DMS153 (cell line): ENCODE results near the gene SELPLG.
"Not testable (repeated sequence)": the region's sequence is repeated elsewhere in the genome, so short reads cannot be mapped to it uniquely, and the experiment has no call there.

Experiments
- DNase-seq: peaks from one replicate; lab custom pipeline; 2025; lab: John Stamatoyannopoulos, UW

Gene SELPLG, protein sequence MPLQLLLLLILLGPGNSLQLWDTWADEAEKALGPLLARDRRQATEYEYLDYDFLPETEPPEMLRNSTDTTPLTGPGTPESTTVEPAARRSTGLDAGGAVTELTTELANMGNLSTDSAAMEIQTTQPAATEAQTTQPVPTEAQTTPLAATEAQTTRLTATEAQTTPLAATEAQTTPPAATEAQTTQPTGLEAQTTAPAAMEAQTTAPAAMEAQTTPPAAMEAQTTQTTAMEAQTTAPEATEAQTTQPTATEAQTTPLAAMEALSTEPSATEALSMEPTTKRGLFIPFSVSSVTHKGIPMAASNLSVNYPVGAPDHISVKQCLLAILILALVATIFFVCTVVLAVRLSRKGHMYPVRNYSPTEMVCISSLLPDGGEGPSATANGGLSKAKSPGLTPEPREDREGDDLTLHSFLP

DNA sequence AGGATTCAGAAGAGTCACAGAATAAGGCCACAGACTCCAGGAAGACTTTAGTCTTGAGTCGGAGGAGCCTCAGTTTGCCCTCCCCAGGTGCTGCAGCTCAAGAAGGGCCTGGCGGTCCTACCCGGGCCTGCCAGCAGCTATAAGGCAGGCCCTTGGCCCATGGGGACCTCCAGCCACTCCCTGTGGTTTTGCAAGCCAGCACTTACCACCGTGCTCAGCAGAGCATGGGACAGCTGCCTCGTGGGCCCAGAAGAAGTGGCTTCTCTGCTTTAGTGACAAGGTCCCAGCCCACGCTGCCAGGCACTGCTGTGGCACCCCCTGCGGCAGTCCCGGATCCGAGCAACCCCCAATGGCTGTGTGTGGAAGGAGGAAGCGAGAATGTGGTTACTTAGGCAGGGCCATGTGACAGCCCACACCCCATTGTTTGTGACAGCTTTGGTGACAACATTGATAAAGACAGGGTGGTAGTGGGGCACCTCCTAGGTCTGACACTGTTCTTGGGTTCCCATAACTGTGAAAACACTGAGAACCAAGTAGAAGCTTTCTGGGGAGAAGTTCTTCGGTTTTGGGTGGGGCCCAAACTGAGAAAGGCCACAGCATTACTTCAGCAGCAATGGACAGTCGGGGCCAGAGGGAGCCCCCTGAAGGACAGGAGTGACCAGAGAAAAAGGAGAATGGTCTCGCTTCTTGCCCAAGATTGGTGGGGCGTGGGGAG, at the start of gene SELPLG:
Gene SELPLG (minus strand): TSS at position 361 of the 715 bp plus-strand sequence. CDS start 9,587 bp downstream, outside the sequence.
- DNase-seq, result no peak

DNA sequence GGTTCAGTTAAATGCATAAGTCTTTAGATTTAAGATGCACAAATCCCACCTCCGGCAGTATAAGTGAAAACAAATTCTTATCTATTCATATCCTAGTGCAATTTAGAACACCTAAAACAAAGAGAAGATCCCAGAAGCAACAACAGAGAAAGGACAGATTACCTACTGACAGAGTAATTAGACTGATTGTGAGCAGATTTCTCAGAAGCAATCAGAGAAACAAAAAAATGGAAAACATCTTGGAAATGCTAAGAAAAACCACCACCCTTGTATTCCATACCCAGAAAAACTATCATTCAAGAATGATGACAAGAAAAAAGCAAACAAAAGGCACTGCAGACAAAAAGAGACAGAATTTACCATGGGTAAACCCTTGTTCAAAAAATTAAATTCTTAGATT, 47.6 kb upstream of the SELPLG start:
- no peak for DNase-seq

DNA sequence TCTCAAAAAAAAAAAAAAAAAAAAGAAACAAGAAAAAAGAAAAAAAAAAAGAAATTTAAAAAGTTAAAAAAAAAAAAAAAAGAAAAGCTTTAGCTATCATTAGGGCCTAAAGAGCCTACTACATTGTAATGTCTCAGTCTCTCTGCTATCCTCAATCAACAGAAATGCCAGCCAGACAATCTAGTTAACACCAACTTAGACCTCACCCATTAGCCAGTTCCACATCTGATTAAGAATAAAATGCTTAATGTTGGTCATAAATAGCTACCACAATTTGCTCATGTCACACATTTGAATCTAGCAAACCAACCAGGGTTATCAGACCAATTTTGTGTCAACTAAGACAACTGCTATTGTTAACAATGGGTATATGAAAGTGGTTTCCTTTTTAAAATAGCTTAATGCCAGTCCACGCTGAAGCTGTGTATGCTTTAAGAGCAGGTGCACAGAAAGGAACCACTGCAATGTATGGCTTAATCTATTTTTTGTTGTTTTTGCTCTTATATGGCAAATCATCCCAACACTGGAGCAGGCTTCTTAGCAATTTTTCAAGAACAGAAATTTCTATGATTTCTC, 45.5 kb upstream of the SELPLG start:
- no peak for DNase-seq

DNA sequence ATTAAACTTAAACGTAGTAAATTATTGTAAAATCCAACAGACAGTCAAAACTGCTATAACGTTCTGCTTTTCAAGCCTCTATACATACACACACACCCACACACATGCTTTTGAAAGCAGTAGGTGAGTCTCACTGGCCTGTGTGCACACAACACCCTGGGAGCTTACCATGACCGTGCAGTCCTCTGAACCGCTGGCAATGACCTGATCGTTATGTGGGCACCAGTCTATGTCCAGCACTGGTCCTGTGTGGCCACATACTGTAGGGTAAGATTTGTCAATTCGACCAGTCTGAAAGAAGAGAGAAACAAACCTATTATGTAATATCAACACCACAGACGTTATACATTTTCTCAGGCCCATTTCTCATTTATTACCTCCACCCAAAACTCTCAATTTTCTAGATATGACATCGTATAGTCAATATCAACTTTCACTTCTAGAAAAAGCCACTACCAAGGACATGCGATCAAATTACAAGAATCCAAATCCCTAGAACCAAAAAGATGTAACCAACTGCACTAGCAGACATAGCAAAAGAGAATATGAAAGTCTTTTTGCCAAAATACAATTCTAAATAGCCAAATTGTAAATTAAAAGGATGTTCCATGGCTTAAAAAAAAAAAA, 44.5 kb upstream of the SELPLG start:
- no peak for DNase-seq

DNA sequence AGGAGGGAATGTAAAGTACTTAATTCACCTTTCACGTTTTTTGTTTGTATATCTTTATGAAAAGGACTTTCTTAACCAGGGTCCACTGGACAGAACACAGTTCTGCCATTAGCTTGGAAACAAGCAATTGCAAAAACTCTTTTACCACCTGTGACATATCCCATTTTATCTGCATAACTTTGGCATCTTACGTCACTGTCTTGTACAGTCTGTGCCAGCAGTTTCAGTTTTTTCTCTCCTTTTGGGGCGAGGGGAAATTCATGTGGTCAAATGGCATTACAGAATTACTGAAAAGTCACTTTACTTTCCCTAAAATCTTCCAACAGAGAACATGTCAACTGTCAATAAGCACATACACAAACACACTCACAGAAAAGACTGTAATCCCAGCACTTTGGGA, 43.7 kb upstream of the SELPLG start:
- DNase-seq, result no peak

DNA sequence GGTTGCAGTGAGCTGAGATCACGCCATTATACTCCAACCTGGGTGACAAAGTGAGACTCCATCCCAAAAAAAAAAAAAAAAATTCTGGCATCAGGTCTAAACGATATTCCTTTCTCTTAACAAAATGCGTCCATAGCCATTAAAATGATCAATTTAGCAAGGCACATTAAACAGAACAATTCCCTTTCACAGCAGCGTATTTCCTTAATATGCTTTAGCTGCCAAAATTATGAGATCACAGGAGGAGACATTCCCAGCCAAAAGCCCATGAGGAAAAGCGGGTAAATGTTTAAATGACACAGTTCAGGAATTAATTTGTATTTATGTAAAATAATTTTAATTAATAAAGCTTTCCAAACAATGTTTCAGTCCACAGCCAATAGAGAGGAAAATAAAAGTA, 43.0 kb upstream of the SELPLG start:
- DNase-seq, result no peak

DNA sequence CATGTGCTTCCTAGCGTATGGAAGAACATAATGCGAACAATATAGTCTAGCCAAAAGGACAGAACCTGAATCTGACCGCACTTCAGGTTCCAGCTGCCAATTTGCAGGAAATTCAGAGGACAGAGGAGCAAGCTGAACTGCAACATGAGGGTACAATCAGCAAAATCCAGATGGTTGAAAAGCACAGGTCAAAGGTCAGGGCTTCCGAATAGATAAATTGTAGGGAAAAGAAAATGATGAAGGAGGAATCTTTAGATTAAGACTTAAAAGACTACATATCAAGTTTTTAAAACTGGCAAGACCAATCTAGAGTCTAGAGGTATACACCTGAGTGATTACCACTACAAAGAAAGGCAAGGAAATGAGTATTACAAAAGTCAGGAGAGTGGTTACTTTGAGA, 42.1 kb upstream of the SELPLG start:
- no peak for DNase-seq

DNA sequence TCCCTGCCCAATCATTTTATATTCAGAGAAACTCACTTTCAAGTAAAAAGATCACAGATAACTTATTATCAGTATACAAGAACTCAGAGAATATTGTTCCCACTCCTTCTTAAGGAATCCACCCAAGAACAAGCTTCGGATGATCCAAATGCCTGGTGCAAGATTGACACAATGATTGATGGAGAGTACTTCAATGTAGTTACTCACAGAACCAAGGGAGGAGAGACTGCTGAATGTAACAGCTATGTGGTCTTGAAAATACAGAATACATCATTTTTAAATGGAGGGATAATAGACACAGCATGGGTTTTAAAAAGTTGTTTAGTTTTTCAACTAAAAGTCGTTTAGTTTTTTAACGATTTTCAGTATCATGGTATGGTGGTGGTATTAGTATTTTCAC, 38.4 kb upstream of the SELPLG start:
- DNase-seq, result no peak

DNA sequence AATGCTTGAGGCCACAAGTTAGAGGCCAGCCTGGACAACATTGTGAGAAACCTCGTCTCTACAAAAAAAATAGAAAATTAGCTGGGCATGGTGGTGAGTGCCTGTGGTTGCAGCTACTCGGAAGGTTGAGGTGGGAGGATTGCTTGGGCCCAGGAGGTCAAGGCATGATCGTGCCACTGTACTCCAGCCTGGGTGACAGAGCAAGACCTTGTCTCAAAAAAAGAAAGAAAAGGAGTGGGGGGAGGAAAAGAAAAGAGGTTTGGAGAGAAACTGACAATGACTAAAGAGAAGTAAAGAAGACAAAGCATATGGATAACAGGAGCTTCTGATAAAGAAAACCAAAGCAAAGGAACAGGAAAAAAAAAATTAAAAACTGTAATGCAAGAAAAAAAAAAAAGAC, 37.4 kb upstream of the SELPLG start:
- no peak for DNase-seq

DNA sequence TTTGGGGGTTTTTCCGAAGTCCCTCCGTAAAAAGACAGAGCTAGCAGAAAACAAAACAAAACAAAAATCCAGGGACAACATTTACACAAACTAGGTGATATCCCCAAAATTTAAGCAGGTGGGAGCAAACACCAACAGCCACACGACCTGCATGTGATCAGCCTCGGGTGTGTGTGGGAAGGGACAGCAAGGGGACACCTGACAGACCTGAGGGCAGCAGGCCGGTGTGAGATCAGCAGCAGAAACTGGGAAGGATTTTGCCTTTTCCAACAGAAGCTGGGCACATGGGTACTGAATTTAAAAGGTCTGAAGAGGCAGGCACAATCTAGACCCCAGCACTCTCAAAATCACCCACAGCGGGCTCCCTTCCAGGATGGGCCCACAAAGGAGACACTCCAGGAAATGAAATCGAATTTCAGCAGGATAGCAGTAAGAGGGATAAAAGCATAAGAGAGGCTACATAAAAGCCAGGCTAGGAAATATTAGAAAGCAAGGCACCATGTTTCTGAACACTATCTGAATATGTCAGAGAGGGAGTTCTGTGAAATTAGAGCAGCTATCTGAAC, 36.5 kb upstream of the SELPLG start:
- DNase-seq, result peak; percentile 43

DNA sequence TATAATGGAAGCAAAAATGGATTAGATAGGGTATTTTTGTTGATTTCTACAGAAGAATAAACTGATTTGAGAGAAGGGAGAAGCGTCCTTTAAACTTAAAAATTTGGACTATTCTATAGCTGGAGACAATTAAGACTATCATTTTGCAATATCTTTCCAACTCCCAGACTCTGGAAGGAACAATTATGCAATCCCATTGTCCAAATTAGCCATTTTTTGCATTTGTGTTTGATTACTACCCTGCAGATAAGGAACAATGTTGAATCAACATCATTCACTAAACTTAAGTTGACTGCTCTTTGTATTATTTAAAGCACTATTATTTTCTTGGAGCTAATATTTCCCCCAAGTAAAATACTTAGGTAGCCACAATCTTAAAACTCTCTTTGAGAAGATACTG, 34.8 kb upstream of the SELPLG start:
- DNase-seq, result no peak

DNA sequence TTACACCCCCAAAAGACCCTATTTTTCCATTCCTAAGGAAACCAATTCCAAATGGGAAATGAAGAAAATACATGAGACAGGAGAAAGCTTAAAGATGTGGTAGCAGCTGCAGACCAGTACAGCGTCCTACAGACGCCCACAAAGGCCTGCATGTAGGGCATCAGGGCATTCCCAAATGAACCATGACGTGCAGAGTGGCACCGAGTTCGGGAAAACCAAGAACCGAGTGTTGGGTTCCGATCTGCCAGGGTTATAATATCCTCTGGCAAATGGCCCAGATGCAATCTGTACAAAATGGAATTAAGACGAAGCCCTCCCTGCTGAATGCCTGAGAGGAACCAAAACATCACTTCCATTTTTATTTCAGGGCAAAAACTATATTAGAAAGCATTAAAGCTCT, 34.4 kb upstream of the SELPLG start:
- no peak for DNase-seq

DNA sequence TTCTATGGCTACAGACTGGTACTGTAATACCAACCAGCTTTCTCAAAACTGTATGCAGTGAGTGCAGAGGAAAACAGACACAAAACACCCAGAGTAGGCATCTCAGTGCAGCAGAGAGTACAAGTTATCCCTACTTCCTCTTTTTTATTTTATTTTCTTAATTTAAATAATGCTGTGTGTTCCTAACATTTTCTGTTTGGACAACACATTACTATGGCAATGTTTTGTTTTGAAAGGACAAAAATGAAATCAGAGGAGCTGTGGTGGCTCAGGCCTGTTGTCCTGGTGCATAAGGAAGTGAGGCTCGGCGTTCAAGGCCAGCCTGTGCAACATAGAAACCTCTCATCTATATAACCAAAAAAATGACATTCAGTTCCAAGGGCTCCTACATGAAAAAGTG, 33.7 kb upstream of the SELPLG start:
- DNase-seq, result no peak

DNA sequence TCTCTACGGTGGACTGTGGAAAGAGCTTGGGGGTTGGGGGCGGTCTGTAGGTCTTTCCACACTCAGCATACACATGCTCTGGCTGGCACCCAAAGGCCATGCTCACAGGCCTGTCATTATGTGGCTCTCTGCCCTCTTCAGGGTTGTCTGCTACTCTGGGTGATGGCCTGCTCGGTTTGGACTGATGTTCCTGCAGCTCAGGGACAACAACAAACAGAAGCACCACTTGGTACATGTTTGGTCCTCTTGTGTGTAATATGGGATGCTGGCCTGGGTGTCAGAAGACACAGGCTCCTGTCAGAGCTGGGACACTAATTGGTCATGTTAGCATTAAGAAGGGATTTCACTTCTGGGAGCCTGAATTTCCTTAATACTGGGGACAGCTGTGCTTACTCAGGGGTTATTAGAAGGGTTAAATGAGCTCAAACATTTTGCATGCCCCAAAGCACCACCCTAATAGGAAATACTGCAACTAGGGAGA, 32.7 kb upstream of the SELPLG start:
- no peak for DNase-seq

DNA sequence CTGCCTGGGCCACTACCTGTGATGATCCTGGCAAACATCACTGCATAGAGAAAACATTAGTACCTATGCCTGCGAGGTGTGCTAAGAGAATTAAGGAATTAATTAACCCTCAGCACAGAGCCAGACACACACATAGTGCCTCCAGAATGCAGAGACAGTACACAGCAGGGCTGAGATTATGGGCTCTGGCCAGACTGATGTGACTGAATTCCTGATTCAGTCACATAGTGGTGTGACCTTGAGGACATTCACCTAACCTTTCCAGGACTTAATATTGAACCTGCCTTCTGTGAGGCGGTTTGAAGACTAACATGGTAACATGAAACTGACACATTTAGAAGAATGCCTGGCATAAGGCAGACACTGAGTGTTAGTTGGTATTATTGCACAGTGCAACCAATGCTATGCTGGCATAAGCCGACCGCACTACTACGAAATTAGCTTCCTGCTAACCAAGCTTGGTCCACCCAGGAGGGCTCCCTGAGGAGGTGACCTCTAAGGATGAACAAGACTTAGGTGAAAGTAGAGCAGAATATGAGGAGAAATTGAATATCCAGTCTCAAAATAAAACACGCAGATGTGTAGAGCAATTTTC, 32.0 kb upstream of the SELPLG start:
- DNase-seq, result no peak

DNA sequence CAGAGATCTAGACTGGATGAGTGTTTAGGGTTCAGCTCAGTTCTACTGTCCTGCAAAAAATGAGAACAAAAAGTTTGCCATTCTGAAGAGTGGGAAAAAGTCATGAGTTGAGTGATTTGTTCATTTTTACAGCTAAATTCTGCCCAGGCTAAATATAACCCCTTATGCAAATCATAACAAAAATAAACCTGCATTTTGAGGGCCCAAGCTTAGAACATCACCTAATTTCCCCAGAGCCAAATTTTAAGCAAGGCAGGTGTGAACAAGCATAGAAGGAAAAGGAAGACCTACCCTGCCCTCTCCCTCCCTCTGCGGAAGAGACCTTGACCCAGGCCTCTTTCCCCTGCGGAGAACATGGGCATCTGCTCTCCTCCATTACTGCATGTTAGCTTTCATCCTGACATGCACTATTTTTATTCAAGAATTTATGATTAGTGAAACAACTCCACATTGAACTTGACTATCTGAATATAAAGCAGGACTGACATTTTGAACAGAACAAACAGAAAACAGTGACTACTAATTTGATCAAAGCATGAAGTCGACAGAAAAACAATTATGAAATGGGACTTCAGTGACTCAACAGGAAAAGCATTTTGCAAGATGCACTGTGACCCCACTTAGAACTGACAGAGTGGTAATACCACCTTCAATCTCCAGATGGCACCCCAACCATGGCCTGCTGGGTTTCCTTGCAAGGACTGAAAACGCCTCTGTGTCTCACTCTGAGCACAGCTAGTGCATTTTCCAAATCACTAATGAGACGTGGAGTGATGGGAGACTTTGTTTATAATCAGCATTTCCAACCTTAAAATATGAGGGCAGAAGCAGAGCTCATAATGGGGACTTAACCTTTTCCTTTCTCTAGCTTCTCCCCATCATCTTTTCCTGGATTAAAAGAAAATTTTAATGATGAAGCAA, 30.9 kb upstream of the SELPLG start:
- peak; percentile 60 for DNase-seq

DNA sequence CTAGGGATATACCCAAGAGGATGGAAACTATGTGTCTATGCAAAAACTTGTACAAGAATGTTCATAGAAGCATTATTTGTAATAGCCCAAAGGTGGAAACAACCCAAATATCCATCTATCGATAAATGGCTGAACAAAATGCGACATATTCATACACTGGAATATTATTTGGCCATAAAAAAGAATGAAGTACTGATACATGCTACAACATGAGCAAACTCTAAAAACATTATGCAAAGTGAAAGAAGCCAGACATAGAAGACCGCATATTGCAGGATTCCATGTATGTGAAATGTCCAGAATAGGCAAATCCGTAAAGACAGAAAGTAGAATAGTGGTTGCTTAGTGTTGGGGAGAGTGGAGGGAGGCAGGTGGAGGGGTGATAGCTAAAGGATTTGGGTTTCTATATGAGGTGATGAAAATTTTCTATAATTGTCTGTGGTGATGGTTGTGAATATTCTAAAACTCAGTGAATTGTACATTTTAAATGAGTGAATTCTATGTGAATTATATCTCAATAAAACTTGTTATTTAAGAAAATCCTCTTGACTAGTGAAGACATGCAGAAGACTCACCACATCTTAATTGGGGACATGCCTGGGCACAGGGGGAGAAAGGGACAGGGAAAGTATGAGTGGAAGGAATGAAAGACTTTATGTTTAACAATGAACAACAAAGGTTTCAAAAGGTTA, 29.8 kb upstream of the SELPLG start:
- DNase-seq, result no peak

DNA sequence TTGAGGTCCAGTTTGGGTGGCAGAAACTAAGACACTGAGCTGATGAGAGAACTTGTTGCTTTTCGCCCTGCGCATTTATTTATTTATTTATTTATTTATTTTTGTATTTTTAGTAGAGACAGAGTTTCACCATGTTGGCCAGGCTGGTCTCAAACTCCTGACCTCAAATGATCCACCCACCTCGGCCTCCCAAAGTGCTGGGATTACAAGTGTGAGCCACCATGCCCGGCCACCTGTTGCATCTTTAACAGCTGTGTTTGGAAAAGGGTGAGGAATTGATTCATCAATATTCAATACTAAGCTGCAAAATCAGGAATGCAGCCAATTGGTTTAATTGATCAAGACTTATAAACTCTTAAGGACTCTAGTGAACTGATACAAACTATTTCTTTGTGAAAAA, 24.4 kb upstream of the SELPLG start:
- DNase-seq, result not testable (repeated sequence)

DNA sequence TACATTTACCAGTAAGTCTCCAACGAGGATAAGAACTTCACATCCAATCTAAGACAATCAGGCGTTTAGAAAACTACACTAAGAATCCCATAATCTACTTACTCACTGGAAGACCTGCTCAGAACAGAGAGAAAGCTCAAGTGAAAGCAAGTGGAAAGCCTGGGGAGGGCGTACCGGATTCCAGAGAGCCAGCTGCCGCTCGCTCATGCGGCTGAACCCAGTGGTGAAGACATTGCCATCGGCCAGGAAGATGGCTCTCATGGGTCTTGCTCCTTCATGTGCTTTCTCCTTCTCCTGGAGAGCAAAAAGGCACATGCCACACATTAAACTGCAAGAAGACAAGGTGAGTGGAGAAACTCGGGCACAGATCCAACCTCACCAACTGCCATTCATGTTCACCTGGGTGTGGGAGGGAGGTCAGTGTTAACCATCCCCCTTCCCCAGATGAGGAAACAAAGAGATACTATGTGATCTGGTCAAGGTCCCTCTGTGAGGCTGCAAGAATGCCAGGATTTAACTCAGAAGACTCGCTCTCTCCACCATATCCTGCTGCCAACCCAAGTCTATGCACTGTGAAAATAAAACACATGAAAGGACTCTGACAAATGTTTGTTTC, 23.5 kb upstream of the SELPLG start:
- no peak for DNase-seq

DNA sequence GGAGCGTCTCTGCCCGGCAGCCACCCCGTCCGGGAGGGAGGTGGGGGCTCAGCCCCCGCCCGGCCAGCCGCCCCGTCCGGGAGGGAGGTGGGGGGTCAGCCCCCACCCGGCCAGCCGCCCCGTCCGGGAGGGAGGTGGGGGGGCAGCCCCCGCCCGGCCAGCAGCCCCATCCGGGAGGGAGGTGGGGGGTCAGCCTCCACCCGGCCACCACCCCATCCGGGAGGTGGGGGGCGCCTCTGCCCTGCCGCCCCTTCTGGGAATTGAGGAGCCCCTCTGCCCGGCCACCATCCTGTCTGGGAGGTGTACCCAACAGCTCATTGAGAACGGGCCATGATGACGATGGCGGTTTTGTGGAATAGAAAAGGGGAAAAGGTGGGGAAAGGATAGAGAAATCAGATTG, 22.6 kb upstream of the SELPLG start:
- DNase-seq, result not testable (repeated sequence)
